HG03571 (cell line): ENCODE results near the gene ALK.

Source experiments
- ATAC-seq: cut with Tn5 transposase; IDR thresholded peaks from one replicate; pipeline ENCODE4 v1.9.1; 2021; ENCODE audit not compliant: unreplicated experiment

Gene ALK

GRCh38 chr2:29463181-29463900 lies 458.0 kb downstream of the ALK start:
- ATAC-seq = no peak

DNA sequence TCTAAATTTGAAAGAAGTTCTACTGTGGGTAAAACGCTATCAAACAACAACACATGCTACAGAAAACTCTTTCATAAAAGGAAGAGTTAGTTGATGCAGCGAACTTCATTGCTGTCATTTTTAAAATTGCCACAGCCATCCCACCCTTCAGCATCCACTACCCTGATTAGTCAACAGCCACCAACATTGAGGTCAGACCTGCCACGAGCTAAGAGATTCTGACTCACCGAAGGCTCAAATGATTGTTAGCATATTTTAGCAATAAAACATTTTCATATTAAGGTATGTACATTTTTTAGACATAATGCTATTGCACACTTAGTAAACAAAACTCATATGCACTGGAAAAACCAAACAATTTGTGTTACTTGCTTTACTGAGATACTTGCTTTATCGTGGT lies 459.1 kb downstream of the ALK start:
- no peak for ATAC-seq

DNA sequence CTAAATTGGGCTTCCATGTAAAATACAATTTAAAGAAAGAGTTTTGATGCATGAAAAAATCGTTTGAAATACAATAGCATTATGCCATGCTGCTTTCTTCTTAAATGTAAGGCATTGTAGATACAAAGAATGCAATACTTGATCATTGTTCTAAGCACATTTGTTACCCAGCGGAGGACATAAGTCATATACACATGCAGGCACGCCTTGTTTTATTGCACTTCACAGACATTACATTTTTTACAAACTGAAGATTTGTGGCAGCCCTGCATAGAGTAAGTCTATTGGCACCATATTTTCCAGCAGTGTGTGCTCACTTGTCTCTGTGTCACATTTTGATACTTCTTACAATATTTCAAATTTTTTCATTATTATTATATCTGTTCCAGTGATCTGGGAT lies 461.2 kb downstream of the ALK start:
- no peak for ATAC-seq

DNA sequence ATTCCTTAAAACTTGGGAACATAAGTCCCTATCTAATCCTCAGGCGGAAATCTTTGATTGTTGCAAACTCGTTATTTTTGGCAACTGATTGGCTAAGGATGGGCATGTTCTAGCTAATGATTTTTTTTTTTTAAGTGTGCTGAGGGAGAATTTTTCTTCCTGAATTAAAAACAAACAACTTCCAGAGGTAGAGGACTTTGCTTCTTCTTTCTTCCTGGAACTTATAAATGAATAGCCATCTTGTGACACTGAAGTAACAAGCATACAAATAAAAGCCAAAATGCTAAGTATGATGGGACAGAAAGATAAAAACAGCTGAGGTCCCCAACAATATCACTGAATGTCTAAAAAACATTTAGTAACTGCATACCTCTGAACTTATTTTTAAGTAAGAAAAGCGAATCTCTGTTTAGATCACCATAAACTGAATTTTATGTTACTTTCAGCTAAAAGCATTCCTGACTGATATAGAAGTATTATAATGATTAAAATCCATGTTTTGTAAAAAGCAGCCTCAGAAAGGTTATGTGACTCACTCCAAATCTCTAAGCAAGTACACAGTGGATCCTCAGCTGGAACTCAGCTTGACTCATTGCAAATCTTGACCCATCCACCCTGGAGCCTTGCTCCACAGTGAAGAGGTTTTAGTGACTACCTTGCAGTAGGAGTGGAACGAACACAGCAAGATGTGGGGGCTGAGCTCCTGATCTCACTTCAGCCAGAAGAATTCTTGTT lies 461.8 kb downstream of the ALK start:
- ATAC-seq = no peak

DNA sequence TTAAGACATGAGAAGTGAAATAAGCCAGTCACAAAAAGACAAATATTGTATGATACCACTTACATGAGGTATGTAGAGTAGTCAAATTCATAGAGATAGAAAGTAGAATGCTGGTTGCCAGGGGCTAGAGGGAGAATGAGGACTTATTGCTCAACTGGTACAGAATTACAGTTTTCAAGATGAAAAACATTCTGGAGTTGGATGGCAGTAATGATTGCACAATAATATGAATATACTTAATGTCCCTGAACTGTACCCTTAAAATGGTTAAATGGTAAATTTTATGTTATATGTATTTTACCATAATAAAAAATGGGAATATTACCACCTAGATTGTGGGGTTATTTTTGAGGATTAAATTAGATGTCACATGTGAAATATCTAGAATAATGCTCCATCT lies 465.0 kb downstream of the ALK start:
- no peak for ATAC-seq

DNA sequence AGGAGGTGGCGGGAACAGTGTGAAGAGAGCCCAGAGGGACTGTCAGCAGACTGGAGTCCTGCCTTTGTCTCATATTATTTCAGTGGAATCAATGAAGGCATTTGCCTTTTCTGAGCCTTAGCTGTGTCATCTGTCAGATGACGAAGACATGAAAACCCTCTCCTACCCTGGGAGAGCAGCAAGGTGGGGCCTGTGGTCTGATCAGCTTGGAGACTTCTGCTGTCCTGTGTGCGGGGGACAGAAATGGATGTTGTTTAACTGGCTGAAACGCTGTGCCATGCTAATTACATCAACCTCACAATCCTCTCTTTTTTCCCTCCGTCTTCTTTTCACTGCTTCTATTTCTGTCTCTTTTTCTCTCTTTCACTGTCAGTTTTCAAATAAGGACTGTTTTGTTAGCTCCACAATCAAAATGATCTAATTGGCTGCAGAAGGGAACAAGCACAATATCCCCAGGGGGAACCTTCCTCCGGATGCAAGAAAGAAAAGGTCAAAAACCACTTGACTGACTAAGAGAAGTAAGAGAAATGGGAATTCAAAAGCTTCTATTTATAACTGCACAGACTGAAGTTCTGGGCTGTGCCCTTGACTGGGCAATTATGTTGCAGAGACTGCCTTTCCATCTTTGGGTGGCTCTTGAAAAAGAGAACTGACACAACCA lies 466.1 kb downstream of the ALK start:
- no peak for ATAC-seq

DNA sequence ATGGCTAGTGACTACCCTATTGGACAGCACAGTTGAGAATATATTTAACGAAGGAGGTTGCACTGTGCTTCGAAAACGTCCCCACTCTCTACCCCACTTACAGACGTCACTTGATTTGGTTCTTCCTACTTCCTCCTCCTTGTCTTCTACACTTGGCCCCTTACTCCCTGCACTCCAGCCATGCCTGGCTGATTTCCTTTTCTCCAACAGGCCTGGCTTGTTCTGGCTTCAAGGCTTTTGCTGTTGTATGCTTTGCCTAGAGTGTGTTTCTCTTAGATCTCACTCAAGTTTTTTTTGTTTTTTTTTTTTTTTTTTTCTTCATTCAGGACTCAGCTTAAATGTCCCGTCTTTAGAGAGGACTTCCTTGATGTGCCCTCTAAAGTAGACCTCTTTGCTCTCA lies 469.4 kb downstream of the ALK start:
- no peak for ATAC-seq

- ATAC-seq = no peak
These were observed 470.7 kb downstream of the ALK start for GRCh38 chr2:29450596-29451222.

GRCh38 chr2:29449499-29449898 lies 471.9 kb downstream of the ALK start:
- no peak for ATAC-seq

DNA sequence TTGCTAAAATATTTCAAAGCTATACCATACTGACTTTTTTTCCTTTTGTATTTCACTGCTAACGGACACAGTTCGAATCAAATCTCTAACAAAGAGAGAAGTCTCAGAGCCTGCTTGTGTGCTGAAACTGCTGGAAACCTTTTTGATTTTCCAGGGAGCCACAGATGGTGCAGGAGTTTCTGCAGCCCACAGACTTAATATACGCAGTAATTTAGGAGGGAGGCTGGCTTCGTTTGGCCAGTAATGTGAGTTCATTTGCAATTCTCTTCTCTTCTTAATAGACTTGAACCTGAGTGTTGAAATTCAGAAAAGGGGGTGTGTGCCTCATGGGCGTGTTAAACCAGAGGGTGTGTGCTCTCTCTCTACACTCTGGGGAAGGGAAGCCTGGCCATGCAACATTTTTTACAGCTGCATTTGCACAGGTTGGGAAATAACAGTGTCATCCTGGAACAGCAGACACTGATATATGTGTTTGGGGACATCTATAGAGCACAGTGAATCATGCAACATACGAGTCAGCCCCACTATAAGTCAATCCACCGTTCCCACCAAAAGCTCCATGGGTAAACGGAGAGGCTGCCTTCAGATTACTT lies 473.2 kb downstream of the ALK start:
- no peak for ATAC-seq

- no peak for ATAC-seq
These were observed 473.9 kb downstream of the ALK start for GRCh38 chr2:29447513-29447912.

DNA sequence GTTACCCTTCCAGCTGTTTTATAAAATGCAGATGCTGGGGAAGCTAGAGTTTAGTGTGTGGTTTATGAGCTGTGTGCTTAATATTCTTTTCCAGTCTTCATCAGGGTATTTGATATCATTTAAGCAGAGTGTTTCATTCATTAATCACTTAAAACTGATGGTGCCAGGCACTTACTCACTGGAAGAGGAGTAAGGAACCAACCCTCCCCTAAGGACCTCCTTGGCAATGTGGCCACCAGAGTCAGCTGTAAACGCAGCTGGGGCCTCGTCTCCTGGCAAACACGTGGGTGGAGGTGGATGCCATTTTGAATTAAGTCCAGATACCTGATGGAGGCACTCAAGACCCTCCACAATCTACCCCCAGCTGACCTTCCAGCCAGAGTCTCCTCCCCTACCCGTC lies 474.5 kb downstream of the ALK start:
- no peak for ATAC-seq

- no peak for ATAC-seq
These were observed 477.2 kb downstream of the ALK start for GRCh38 chr2:29444150-29444549.

DNA sequence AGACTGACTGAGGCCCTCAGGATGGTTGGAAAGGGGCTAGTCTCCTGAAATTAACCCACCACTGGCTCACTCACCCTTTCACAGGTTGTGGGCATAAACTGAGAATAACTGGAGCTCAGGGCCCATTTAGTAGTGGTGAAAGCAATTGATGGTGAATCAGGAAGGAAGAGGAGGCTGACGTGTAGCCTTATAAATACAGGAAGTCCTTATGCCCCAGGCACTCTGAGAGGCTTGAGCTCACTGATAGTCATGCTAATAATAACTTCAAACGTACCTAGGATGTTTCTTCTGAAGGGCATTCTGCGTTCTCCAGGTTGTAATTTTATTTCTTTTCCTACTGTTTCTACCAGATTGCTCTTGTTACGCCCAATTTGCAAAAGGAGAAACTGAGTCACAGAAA lies 477.8 kb downstream of the ALK start:
- ATAC-seq = no peak

DNA sequence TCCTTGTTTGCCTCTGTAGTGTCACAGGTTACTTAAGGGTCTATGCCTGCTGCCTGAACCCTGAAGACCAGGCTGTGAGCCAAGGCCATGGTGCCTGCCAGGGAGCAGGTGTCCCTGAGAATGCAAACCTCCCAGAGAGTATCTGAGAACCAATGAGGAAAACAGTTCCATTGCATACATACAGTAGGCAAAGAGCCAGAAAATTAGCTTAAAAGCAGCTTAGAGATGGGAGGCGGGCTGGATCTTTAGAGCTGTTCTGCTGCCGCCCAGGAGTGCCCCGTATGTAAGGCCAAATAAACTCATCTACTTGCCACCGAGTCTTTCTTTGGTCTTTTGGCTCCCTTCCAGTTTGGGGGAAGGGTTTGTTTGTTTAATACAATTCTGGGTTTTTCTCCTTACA lies 478.2 kb downstream of the ALK start:
- ATAC-seq = no peak

DNA sequence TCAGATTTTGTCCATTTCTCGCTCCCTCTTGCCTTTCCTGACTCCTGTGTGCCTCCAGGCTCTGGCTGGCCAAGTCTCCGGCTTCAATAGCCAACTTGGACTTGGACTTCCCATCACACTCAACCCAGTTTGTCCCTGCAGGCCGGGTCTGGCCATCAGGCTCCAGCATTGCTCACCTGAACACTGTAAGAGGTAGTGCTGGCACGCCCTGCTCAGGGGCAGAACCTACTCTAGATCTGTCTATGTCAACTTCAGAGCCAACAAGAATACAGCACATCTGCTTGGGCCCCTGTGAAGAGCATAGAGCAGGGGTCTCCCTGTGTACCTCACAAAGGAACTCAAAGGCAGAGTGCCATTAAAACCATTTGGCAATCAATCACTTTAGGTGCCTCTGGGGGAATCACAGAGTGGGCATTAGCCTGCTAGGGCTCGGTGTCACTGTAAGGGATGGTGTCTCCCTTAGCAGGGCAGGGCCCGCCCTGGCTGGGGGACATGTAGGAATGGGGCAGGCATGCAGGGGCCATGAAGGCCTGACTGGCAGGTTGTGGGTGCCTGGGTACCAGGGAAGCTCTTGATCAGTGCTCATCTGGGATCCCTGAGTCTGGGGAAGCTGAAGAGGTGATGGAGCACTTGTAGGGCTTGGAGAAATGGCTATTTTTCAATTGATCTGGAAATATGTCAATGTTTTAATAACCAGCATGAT lies 480.3 kb downstream of the ALK start:
- ATAC-seq = no peak

DNA sequence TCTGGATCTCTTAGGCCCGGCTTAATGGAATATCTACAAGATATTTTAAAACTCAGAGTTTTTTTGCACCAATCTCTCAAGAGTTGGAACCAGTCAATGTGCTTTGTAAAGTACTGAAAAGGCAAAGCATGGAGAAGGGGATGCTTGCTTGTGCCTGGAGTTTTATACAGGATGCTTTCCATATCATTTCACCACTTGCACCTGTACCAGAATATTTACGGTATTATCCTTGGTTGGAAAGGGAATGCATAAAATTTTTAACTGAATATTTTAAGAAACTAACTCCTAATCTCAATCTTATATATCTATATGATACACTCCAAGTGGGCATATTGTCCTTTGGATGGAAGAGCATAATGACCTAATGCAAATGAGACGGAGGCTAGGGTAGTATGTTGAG lies 487.5 kb downstream of the ALK start:
- no peak for ATAC-seq

DNA sequence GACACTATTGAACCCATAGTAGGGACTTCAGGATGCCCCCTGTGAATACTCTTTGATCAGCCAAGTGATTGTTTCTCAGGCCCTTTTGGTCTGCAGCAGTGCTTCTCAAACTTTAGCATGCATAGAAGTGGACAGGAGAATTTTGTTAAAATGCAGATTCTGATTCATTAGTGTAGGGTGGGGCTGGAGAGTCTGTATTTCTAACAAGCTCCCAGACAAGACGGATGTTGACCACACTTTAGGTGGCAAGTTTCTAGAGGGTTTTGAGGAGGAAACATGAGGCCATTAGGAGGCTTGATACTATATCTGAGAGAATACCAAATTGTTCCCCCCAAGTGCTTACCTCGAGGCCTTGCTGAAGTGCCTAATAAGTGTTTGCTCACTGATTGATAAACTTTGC lies 488.3 kb downstream of the ALK start:
- ATAC-seq = no peak

- no peak for ATAC-seq
These were observed 489.9 kb downstream of the ALK start for GRCh38 chr2:29431485-29431884.

- no peak for ATAC-seq
These were observed 490.8 kb downstream of the ALK start for GRCh38 chr2:29430382-29431112.
